ENCODE measurements around the gene RIOK2. TPM values are rescaled to one million over a fixed set of nuclear protein-coding genes. Genes with fewer than 3 reads are reported as not detected.

RIOK2 gene
- total and polyA plus RNA-seq, 12 donors: 4.2 to 41.9 (median 22.3) TPM

DNA sequence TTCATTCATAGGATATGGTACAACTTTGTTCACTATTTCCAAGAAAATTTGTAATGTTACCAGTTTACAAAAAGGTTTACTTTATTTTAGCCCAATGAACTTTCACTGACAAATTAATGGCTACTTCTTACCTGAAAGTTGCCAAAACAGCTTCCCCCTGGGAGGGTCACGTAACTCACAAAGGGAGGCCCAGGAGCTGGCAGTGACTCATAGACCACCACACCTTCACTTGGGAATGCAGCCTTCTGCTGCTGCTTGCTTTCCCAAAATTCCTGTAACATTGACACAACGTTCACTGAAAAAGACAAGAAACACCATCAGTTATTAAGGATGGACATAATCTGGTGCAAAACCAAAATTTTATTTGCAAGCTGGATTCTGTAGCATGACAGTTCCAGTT is 58.7 kb downstream of the RIOK2 start:
- intact Hi-C loops (cut with DNase I): no loop called here
- DNase-seq: no peak
- H3K27me3 ChIP-seq: no peaks in the 10 kb centered on the region
- H3K4me3 ChIP-seq: no peak overlapping the region
- no peaks in the 10 kb centered on the region for H3K4me1 ChIP-seq (replicated peaks in 1 of 2)
- no peaks in the 10 kb centered on the region for H3K9me3 ChIP-seq (replicated peaks in 1 of 3)
- no peak overlapping the region for H3K27ac ChIP-seq
- H3K36me3 ChIP-seq (replicated peaks in 1 of 2): no peaks in the 10 kb centered on the region
- WGBS, 4 donors: 46 to 67% (median 56%) methylated on average over 2 of the region's 2 CpGs
- TF ChIP-seq, protein P1, sequence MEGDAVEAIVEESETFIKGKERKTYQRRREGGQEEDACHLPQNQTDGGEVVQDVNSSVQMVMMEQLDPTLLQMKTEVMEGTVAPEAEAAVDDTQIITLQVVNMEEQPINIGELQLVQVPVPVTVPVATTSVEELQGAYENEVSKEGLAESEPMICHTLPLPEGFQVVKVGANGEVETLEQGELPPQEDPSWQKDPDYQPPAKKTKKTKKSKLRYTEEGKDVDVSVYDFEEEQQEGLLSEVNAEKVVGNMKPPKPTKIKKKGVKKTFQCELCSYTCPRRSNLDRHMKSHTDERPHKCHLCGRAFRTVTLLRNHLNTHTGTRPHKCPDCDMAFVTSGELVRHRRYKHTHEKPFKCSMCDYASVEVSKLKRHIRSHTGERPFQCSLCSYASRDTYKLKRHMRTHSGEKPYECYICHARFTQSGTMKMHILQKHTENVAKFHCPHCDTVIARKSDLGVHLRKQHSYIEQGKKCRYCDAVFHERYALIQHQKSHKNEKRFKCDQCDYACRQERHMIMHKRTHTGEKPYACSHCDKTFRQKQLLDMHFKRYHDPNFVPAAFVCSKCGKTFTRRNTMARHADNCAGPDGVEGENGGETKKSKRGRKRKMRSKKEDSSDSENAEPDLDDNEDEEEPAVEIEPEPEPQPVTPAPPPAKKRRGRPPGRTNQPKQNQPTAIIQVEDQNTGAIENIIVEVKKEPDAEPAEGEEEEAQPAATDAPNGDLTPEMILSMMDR (IDR thresholded peaks at IDR 0.05): no peak
- no peak for TF ChIP-seq POLR2A (IDR thresholded peaks at IDR 0.05)

DNA sequence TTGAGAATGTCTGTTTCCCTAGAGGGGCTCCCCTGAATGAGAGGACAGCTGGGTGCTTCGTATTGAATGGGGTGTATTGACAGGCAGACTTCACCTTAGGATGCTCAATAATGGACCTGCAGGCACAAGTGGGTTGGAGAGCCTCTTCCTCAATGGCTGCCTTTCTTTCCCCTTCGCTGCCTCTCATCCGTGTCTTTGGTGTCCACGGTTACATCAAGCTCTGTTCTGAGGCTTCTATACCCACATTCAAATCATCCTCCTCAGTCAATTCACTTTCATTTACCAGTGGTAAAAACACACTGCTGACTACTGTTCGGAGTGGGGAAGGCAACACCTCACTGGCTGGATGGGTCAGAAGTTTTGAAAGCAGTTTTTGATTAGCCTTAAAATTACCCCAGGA is 61.2 kb downstream of the RIOK2 start:
- H3K27ac ChIP-seq: no peak overlapping the region
- DNase-seq: no peak
- H3K4me1 ChIP-seq (replicated peaks in 1 of 2): no peaks in the 10 kb centered on the region
- H3K36me3 ChIP-seq (replicated peaks in 1 of 2): no peaks in the 10 kb centered on the region
- intact Hi-C loops (cut with DNase I): no loop called here
- TF ChIP-seq, protein P1 (IDR thresholded peaks at IDR 0.05): no peak
- no peak for TF ChIP-seq POLR2A (IDR thresholded peaks at IDR 0.05)
- H3K9me3 ChIP-seq (replicated peaks in 1 of 3): no peaks in the 10 kb centered on the region
- WGBS, 4 donors: 78 to 87% (median 81%) methylated on average over 5 of the region's 5 CpGs
- no peak overlapping the region for H3K4me3 ChIP-seq
- H3K27me3 ChIP-seq: no peaks in the 10 kb centered on the region

DNA sequence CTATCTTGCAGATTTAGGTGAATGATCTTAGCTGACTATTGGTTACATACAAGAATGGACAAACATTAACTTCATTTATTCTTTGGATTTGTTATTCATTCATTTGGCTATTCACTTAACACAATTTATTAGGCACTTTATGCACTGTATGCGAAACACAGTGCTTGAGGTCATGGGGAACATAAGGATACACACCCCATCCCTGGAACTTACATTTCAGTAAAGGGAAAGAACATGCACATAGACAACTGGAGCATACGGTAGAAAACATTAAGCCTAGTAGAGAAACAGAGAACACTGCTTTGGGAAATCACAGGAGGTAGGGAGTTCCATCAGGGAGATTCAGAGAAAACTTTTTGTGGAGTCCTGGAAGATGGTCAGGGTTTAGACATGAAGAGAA is 62.9 kb downstream of the RIOK2 start:
- no peaks in the 10 kb centered on the region for H3K4me1 ChIP-seq (replicated peaks in 1 of 2)
- TF ChIP-seq POLR2A (IDR thresholded peaks at IDR 0.05): no peak
- TF ChIP-seq, protein P1 (IDR thresholded peaks at IDR 0.05): no peak

DNA sequence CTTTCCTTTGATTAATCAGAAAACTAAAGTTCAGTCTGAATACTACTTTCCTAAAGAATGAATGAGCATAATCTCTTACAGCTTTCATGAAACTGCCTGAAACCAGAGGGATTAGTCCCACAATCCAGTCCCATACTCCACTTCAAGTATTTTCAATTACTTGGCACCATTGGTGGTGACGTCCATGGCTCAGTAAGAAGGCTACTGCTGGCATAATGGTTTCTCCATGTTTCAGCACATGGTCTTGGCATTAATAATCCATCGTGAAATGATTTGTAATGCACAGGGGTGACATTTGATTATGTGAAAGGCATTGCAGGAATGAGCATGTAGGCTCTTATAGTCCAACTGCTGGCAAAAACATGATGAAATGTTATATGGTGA is 64.0 kb downstream of the RIOK2 start:
- intact Hi-C loops (cut with DNase I): no loop called here
- TF ChIP-seq, protein P1 (IDR thresholded peaks at IDR 0.05): no peak
- TF ChIP-seq POLR2A (IDR thresholded peaks at IDR 0.05): no peak

More for the DNA sequence above, 62.9 kb downstream of the RIOK2 start:
- 50 to 71% (median 64%) methylated on average over 2 of the region's 2 CpGs for WGBS, 4 donors
- no peak for DNase-seq
- H3K27me3 ChIP-seq: no peaks in the 10 kb centered on the region
- intact Hi-C loops (cut with DNase I): no loop called here
- H3K9me3 ChIP-seq (replicated peaks in 1 of 3): no peaks in the 10 kb centered on the region
- H3K36me3 ChIP-seq (replicated peaks in 1 of 2): no peaks in the 10 kb centered on the region
- H3K4me3 ChIP-seq: no peak overlapping the region
- H3K27ac ChIP-seq: no peak overlapping the region

More for the DNA sequence above, 64.0 kb downstream of the RIOK2 start:
- WGBS, 4 donors: 75 to 90% (median 85%) methylated on average over 2 of the region's 2 CpGs
- no peaks in the 10 kb centered on the region for H3K27me3 ChIP-seq
- no peaks in the 10 kb centered on the region for H3K4me1 ChIP-seq (replicated peaks in 1 of 2)
- H3K9me3 ChIP-seq (replicated peaks in 1 of 3): no peaks in the 10 kb centered on the region
- H3K4me3 ChIP-seq: no peak overlapping the region
- DNase-seq: no peak
- no peaks in the 10 kb centered on the region for H3K36me3 ChIP-seq (replicated peaks in 1 of 2)
- no peak overlapping the region for H3K27ac ChIP-seq
